HL-60 (cell line): Measurements from ENCODE around the gene MICU2.

Source experiments
- DNase-seq, 2 experiments: peaks; one replicate each; pipeline ENCODE4 v3.0.0-alpha.2; 2010 to 2020; ENCODE audit warnings: low read depth in 1 of 2, low spot score in 1 of 2
- H3K27ac ChIP-seq: fragments of 250-450 bp; sonication (Bioruptor Pico); replicated peaks from 2 replicates; pipeline ENCODE4 v1.5.1; 2020; ENCODE audit warnings: mild to moderate bottlenecking, moderate library complexity
- H3K27me3 ChIP-seq: fragments of 250-450 bp; sonication (Bioruptor Pico); 2 replicates; pipeline ENCODE4 v1.5.1; 2021; ENCODE audit warnings: mild to moderate bottlenecking, moderate library complexity; ENCODE audit not compliant: insufficient read depth, poor library complexity, severe bottlenecking
- H3K4me3 ChIP-seq: replicated peaks from 2 replicates; pipeline ENCODE4 v1.5.1; 2011; ENCODE audit warnings: mild to moderate bottlenecking, control low read depth, low read length; ENCODE audit not compliant: insufficient read depth
- CTCF ChIP-seq: IDR thresholded peaks from one replicate; pipeline ENCODE4 v1.5.1; 2011; ENCODE audit warnings: low read length, control low read depth, inconsistent platforms; ENCODE audit not compliant: insufficient read depth
- GABPA ChIP-seq: IDR thresholded peaks from 2 replicates; pipeline ENCODE4 v1.6.1; 2012; ENCODE audit warnings: low read depth
- POLR2AphosphoS5 ChIP-seq: IDR thresholded peaks from 2 replicates; pipeline ENCODE4 v1.6.1; 2012; ENCODE audit warnings: low read depth
- REST ChIP-seq: IDR thresholded peaks from 2 replicates; pipeline ENCODE4 v1.6.1; 2012; ENCODE audit warnings: low read depth; ENCODE audit not compliant: insufficient replicate concordance
- SPI1 ChIP-seq: IDR thresholded peaks from 2 replicates; pipeline ENCODE4 v1.6.1; 2012; ENCODE audit warnings: low read depth, mild to moderate bottlenecking, borderline replicate concordance

The MICU2 gene

GRCh38 chr13:21639561-21639960 lies 35.6 kb upstream of the MICU2 start:
- Histone ChIP-seq H3K27ac (no peak overlapping the region), H3K27me3 (no peaks in the 10 kb centered on the region), H3K4me3 (no peak overlapping the region)
- TF ChIP-seq REST = no peak
- no peak for TF ChIP-seq SPI1
- TF ChIP-seq CTCF = no peak
- no peak for DNase-seq

GRCh38 chr13:21638319-21639282 lies 34.6 kb upstream of the MICU2 start:
- peak in 1 of 2 experiments; percentile 9 for DNase-seq
- TF ChIP-seq CTCF (peak; percentile 44), GABPA (no peak)
- no peak overlapping the region for H3K27ac ChIP-seq
- no peaks in the 10 kb centered on the region for H3K27me3 ChIP-seq
- no peak overlapping the region for H3K4me3 ChIP-seq

- DNase-seq = peak; percentile 43 to 73
- H3K27me3 ChIP-seq = no peaks in the 10 kb centered on the region
- TF ChIP-seq SPI1 = peak; percentile 89
- no peak for TF ChIP-seq CTCF
- H3K4me3 ChIP-seq = no peak overlapping the region
- no peak overlapping the region for H3K27ac ChIP-seq
These were observed 33.3 kb upstream of the MICU2 start for GRCh38 chr13:21637296-21637695.

- no peaks in the 10 kb centered on the region for H3K27me3 ChIP-seq
- DNase-seq = no peak
- no peak overlapping the region for H3K27ac ChIP-seq
- TF ChIP-seq REST = no peak
- no peak for TF ChIP-seq POLR2AphosphoS5
- no peak for TF ChIP-seq GABPA
- TF ChIP-seq CTCF = no peak
- no peak for TF ChIP-seq SPI1
- H3K4me3 ChIP-seq = no peak overlapping the region
These were observed 32.7 kb upstream of the MICU2 start for GRCh38 chr13:21636656-21637055.
